GM12874 (cell line): Measurements from ENCODE around the gene UGT1A4.

Experiments used
- CTCF ChIP-seq: IDR thresholded peaks from 2 replicates; pipeline ENCODE4 v1.5.1; 2011; ENCODE audit warnings: low read depth, mild to moderate bottlenecking, control low read depth, low read length, moderate library complexity; ENCODE audit not compliant: insufficient read depth

The UGT1A4 gene

GRCh38 chr2:233803292-233803911 is 84.9 kb downstream of the UGT1A4 start:
- TF ChIP-seq CTCF, result no peak

- TF ChIP-seq CTCF, result no peak
Observed at GRCh38 chr2:233803994-233804393, 85.5 kb downstream of the UGT1A4 start.

DNA sequence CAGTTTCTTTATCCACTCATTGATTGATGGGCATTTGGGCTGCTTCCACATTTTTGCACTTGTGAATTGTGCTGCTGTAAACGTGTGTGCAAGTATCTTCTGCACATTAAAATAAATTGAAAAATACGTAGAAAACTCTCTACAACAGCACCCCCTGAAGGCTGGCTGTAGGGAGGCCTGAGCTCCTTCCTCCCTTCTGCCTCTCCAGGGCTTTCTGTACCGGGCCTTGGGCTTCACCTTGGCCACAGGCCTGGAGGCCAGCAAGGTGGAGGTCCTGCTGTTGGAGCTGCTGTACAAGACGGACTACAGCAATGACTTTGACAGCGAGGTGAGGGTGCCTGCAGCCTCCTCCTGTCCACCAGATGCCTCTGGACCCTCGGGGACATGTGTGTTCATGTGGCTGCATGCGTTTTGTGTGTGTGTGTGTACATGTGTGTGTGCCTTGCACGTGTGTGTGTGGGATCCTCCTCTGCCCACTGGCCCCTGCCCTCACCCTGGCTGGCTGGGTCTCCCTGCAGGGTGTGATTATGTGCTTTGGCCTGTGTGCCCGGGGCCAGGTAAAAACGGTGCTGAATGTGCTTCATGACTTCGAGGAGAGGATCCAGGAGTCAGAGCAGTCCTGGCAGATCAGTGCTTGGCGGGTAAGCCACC is 88.8 kb downstream of the UGT1A4 start:
- no peak for TF ChIP-seq CTCF

GRCh38 chr2:233807966-233808935 is 89.7 kb downstream of the UGT1A4 start:
- TF ChIP-seq CTCF, result no peak

DNA sequence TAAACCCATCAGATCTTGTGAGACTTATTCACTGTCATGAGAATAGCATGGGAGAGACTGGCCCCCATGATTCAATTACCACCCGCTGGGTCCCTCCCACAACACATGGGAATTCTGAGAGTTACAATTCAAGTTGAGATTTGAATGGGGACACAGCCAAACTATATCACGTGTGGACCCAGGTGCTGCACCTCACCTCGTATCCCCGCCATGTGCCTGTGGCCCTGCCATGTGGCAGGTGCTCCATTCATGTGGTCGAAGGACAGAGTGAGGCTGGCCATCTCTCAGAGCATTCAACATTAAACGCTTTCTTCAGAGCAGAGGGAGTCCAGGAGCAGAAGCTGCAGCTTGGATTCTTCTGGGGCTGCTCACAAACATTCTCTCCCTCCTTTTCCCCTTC is 91.8 kb downstream of the UGT1A4 start:
- no peak for TF ChIP-seq CTCF

GRCh38 chr2:233811087-233811486 is 92.6 kb downstream of the UGT1A4 start:
- TF ChIP-seq CTCF, result no peak

- TF ChIP-seq CTCF, result no peak
Observed at GRCh38 chr2:233811732-233812131, 93.2 kb downstream of the UGT1A4 start.
